Breast epithelium (tissue), 3 donors: Measurements from ENCODE around the gene CPED1.

ENCODE experiments used
- POLR2A ChIP-seq: fragments of 450-650 bp; IDR thresholded peaks from one replicate; pipeline ENCODE4 v1.6.1; 2016; ENCODE audit warnings: antibody characterized with exemption, mild to moderate bottlenecking, moderate library complexity
- POLR2AphosphoS5 ChIP-seq, 3 donors: sonication (generic); formaldehyde crosslinking; IDR thresholded peaks; one replicate each; pipeline ENCODE4 v1.6.1; 2017; ENCODE audit warnings: antibody characterized with exemption in 3 of 3

DNA sequence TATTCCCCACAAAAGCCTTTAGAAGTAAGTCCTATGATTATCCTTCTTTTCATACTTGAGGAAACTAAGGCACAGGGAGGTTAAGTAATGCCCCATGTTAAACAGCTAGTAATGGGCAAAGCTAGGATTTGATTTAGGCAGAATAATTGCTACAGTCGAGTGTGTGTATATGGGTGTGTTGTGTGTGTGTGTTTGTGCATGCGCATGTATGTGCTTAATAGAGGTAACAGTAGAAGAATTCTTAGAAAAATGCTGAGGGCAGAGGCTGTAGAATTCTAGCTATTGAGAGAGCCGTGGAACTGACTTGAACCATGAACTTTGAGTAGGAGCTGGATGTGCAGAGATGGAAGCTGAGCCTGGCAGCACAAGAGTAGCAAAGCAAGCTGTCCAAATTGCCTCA is 208.9 kb downstream of the CPED1 start:
- no peak for TF ChIP-seq POLR2AphosphoS5 (IDR thresholded peaks at IDR 0.05)
- TF ChIP-seq POLR2A, result no peak
